Nucleus accumbens (tissue), 56 donors: ENCODE measurements around the gene SLC12A7.
A peak's percentile ranks its signal among the peaks of the same experiment; 100 is the strongest.

ENCODE experiments used
- DNase-seq, 56 donors: peaks; one replicate each; lab custom pipeline; 2025; lab: John Stamatoyannopoulos, UW

The SLC12A7 gene

DNA sequence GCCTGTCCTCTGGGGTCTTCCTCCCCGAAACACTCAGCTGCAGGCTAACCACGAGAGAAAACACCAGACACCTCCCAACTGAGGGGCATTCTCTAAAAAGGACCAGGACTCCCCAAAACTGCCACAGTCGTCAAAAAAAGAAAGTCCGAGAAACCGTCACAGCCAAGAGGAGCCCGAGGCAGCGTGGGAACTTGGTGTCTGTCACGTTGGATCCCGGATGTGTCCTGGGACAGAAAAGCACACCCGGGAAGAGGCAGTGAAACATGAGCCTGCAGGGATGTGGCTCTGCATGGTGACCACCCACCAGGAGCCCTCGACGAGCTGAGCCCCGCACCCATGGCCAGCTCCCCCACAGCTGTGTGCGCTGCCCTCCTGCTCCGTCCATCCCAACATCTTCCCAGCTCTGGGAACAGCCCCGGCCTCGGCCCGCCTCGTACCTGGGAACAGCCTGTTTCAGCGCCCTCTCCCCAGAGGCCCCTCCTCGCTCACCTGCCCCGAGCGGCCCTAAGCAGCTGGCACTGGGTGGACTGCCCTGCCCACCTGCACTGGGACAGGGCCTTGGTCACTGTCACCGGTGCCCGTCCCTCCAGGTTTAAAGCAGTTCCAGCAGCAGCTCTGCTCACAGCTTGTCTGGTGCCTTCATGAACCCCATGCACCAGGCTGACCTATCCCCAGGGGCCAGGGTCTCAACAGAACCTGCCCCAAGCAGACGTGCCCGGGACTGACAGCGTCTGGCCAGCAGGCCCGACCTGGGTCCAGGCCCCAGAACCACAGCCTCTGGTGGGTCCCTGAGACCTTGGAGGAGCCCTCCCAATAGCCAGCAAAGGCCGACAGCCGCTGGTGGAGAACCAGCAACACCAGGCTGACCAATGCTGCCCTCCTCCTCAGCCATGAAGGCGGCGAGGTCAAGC, 10.9 kb downstream of the SLC12A7 start:
- no peak for DNase-seq

GRCh38 chr5:1099926-1100663, 11.8 kb downstream of the SLC12A7 start:
- no peak for DNase-seq

- peak in 3 of 56 donors; percentile 11 to 13 (median 12) for DNase-seq
Observed at GRCh38 chr5:1098986-1099597, 12.8 kb downstream of the SLC12A7 start.

DNA sequence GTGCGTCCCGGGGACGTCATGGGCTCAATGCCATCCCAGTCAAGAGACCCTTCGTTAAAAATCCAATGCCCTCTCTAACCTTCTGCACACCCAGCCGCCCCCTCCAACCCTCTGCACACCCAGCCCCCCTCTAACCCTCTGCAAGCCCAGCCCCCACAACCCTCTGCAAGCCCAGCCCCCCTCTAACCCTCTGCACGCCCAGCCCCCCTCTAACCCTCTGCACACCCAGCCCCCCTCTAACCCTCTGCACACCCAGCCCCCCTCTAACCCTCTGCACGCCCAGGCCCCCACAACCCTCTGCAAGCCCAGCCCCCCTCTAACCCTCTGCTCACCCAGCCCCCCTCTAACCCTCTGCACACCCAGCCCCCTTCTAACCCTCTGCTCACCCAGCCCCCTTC, 13.9 kb downstream of the SLC12A7 start:
- DNase-seq: peak in 1 of 56 donors; percentile 8

DNA sequence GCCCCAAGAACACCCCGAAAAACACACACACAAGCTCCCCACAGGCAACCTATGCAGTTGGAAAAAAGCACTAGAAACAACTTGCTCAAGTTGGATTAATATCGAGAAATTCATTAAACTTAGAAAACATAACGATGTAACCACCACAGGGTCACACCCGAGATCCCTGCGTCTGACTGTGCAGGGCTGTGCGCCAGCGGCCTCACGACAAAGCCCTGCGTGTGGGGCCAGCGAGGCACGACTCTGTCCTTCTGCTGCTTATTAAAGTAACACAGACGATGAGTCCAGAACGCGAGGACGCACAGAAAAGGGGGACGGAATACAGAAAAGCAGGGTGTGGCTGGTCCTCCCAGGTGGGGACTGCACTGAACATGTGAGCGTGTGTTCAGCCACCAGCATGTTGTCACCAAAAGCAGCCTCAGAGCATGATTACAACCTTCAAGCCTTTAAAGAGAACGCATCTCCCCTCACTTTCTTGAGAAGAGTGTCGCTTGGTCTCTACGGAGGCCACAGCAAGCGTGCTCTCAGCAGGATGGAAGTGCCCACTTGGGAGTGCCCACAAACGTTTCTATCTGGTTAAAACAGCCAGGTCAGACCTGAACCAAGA, 14.4 kb downstream of the SLC12A7 start:
- no peak for DNase-seq

GRCh38 chr5:1096838-1097237, 15.0 kb downstream of the SLC12A7 start:
- DNase-seq: no peak

DNA sequence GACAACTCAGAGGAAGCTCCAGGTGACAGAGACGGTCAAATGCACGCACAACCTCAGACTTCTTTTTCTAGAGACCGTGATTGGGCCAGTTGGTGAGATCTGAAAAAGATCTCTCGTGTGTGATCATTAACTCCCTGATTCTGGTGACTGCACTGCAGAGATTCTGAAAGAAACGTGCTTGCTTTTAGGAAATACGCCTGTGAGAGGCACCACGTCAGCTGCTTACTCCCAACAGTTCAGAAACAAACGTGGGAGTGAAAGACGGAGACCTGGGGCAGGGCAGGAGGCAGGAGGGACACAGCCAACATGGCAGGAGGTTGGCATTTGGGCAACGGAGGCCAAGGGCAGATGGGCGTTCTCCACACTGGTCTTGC, 15.9 kb downstream of the SLC12A7 start:
- DNase-seq: no peak

DNA sequence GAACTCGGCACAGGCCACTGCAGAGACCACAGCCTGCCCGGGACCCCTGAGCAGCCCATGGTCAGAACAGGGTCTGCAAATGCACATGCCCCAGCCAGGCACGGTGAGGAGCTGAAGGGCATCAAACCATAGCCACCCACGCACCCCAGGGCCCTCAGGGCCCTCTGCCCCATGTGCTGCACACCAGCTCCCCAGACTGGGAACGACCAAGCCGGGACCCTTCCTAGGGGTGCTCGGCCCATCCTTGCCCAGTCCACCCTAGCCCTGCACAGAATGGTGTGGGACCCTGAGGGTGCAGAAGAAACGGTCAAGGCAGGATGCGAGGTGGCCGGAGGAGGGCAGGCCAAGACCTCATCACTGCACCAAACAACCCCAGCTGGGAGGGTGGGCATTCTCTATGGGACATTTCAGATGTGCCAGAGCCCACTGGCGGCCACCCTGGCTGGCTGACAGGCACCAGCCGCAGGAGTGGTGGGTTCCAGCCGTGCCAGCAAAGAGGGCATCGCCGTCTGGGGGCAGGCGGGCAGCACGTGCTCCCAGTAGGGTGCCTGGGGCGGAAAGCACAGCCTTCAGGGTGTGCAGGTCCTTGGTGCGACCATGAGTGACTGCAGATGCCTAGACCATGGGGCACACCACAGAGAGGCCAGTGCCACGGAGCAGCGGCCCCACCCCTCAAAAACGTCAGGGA, 16.4 kb downstream of the SLC12A7 start:
- DNase-seq: no peak

GRCh38 chr5:1094670-1095190, 17.1 kb downstream of the SLC12A7 start:
- no peak for DNase-seq

DNA sequence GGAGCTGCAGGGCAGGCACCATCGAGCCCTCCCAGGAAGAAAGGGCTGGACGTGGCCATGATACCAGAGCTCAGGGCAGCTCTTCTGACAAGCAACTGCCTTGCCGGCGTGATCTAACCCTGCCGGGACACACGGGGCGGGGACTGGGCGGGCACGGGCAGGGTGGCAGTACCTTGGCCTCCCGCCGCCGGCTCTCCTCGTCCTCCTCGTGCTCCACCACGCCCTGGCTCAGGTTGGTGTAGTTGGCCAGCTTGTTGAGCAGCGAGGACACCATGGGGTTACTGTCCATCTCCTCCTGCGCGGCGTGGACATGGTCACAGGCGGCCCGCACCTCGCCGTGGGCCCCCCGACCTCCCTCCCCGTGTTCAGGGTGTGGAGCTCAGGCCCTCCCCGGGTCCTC, 18.5 kb downstream of the SLC12A7 start:
- DNase-seq: no peak

- DNase-seq: no peak
Observed at GRCh38 chr5:1092122-1092521, 19.7 kb downstream of the SLC12A7 start.

DNA sequence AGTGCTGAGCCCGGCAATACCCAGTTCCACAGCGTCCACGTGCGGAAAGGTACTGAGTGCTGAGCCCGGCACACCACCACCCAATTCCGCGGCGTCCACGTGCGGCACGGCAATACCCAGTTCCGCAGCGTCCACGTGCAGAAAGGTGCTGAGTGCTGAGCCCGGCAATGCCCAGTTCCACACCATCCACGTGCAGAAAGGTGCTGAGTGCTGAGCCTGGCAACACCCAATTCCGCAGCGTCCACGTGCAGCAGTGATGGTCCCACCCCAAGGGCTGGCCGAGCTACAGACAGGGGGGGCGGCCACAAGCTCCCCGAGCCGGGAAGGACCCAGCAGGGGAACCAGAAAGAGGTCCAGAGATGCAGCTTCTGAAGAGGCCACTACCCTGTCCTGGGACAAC, 20.2 kb downstream of the SLC12A7 start:
- DNase-seq: no peak

DNA sequence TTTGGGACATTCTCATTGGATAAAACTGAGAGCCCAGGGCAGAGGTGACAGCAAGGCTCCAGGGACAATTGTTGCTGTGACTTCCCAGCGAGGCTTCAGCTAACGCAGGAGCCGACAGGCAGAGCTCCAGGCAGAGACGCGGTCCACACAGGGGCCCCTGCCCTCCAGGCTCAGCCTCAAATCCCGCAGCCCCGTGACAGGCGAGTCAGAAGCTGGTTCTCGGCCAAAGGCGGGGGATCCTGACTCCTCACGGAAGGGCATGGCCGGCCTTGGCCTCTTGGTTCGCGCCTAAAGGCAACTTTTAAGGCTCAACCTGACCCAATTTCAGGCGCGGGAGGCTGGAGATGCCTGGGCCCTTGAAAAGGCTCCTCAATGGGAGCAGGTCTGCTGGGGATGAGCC, 21.3 kb downstream of the SLC12A7 start:
- no peak for DNase-seq

GRCh38 chr5:1089621-1090040, 22.2 kb downstream of the SLC12A7 start:
- no peak for DNase-seq

DNA sequence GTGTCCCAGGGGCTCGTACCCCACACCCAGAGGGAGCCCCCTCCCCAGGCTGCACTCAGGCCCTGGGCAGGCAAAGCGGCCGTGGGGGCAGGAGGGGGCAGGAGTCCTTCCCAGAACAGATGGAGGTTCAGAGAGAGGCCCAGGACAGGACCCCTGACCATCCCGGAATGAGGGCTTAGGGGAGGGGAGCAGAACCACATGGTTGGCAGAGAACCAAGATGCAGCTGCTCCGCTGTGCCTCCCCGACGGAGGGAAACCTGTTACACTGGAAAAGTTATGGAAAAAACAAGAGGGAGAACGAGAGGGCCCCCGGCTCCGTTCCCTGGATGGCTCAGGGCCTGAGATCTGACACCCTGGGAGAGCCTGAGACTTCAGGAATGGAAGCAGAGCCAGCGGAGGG, 22.7 kb downstream of the SLC12A7 start:
- no peak for DNase-seq

DNA sequence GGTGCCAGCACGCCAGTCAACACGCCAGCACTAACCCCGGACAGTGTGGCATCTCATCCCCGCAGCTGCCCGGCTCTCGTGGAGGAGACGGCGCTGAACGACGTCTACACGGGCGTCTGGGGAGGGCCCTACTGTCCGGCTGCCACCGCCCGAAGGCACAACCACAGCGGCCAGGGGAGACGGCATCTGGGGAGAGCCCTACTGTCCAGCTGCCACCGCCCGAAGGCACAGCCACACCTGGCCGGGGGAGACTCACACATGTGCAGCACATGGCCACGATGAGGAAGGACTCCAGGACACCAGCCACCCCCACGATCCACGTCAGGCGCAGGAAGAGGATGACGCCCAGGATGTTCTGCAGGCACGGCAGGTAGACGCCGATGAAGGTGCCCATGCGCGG, 23.1 kb downstream of the SLC12A7 start:
- no peak for DNase-seq

DNA sequence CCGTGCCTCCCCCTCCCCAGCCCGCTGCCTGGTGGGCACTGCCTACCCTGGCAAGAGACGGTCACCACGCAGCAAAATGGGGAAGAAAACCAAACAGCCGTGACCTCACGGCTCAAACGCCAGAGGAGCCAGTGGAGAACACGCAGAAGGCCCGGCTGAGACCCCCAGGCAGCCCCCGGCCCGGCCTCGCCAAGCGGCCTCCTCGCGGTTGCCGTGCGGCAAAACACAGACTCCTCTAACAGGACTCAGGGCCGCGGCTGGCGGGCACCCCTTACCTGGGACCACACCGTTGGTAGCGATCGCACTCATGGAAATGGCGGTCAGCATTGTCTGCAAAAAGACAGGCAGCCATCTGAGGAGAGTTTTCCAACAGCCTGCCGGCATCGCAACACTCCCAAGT, 23.8 kb downstream of the SLC12A7 start:
- no peak for DNase-seq

- no peak for DNase-seq
Observed at GRCh38 chr5:1087428-1087827, 24.4 kb downstream of the SLC12A7 start.

DNA sequence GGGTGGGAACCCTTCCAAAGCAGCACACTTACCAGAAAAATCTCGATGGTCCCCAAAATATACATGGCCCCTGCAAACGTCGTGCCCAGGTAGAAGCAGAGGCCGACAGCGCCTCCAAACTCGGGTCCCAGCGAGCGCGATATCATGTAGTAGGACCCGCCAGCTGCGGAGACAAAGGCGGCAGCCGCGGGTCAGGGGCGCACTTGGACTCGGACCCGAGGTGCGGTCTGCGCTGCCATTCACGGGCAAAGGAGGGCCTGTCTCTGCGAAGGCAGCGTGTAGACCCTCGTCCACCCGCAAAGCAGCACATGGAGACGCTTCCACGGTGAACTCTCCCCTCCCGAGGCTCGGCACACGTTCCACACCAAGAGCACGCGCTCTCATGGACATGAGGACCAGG, 25.0 kb downstream of the SLC12A7 start:
- no peak for DNase-seq

DNA sequence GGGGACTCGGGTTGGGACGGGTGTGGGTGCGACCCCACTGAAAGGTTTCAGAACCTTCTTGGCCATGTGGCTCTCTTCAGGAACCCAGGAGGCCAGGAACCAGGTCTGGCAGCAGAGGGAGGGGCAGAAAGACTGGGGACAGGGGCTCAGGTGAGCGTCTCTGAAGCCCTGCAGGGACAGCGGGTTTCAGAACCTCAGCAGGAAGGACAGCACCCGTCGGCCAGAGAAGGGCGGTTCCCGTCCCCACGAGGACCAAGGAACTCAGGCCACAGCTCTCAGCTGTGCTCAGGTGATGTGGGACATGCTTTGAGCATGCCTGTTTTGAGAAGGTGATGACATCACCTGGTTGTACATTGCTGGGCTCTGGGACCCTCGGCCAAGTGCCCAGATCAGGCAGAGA, 25.7 kb downstream of the SLC12A7 start:
- DNase-seq: no peak
